Measurements from ENCODE around the gene IRF2BPL. TPM values are rescaled to one million over a fixed set of nuclear protein-coding genes. Genes with fewer than 3 reads are reported as not detected.
A peak's percentile ranks its signal among the peaks of the same experiment; 100 is the strongest.

IRF2BPL gene
- total RNA-seq, 1 donor from 2014 or later: 14.2 TPM

GRCh38 chr14:77053046-77053841, 24.7 kb upstream of the IRF2BPL start:
- ATAC-seq: peak; percentile 38

GRCh38 chr14:77052281-77053044, 24.0 kb upstream of the IRF2BPL start:
- ATAC-seq: peak; percentile 66

- ATAC-seq: peak; percentile 27
These were observed 22.6 kb upstream of the IRF2BPL start for GRCh38 chr14:77051116-77051515.

GRCh38 chr14:77046721-77047120, 18.2 kb upstream of the IRF2BPL start:
- no peak for ATAC-seq

GRCh38 chr14:77045238-77046162, 17.0 kb upstream of the IRF2BPL start:
- ATAC-seq: peak; percentile 19

GRCh38 chr14:77044783-77045237, 16.3 kb upstream of the IRF2BPL start:
- no peak for ATAC-seq

GRCh38 chr14:77043984-77044485, 15.5 kb upstream of the IRF2BPL start:
- no peak for ATAC-seq

- peak; percentile 2 for ATAC-seq
These were observed 14.9 kb upstream of the IRF2BPL start for GRCh38 chr14:77043177-77043983.

- ATAC-seq: no peak
These were observed 13.5 kb upstream of the IRF2BPL start for GRCh38 chr14:77041881-77042545.

GRCh38 chr14:77040741-77041653, 12.5 kb upstream of the IRF2BPL start:
- peak; percentile 19 for ATAC-seq

GRCh38 chr14:77040059-77040740, 11.7 kb upstream of the IRF2BPL start:
- peak; percentile 73 for ATAC-seq

GRCh38 chr14:77039285-77040058, 11.0 kb upstream of the IRF2BPL start:
- ATAC-seq: no peak

GRCh38 chr14:77037938-77038568, 9.5 kb upstream of the IRF2BPL start:
- no peak for ATAC-seq

GRCh38 chr14:77037215-77037937, 8.9 kb upstream of the IRF2BPL start:
- ATAC-seq: no peak

- no peak for ATAC-seq
These were observed 8.1 kb upstream of the IRF2BPL start for GRCh38 chr14:77036484-77037214.

GRCh38 chr14:77035267-77035666, 6.8 kb upstream of the IRF2BPL start:
- ATAC-seq: no peak
